Caco-2 (cell line): ENCODE measurements around the gene RGS16. TPM values are rescaled to one million over a fixed set of nuclear protein-coding genes. Genes with fewer than 3 reads are reported as not detected.

Experiments
- BruUV-seq: library from RNA; stranded (reverse); fragments of 400-500 nt; replicated peaks from 2 replicates; lab custom pipeline; 2021; lab: Mats Ljungman, UMichigan
- CTCF ChIA-PET: fragments of 300-600 bp; sonication (Branson Sonifier 250); formaldehyde crosslinking; loops from one replicate; lab custom pipeline; 2022; ENCODE audit warnings: antibody characterized with exemption; lab: Charles Lee
- POLR2A ChIA-PET: fragments of 300-600 bp; sonication (Branson Sonifier 250); formaldehyde crosslinking; loops from one replicate; lab custom pipeline; 2022; ENCODE audit warnings: antibody characterized with exemption; lab: Charles Lee
- DNase-seq, 2 experiments: peaks; one replicate each; pipeline versions ENCODE4 v3.0.0 to v3.0.0-alpha.2; 2020 to 2022
- H3K27me3 ChIP-seq: replicated peaks from 2 replicates; pipeline ENCODE4 v1.6.0; 2011; ENCODE audit warnings: low read length; ENCODE audit not compliant: control insufficient read depth, insufficient read depth
- H3K36me3 ChIP-seq: 2 replicates; pipeline ENCODE4 v1.5.1; 2011; ENCODE audit warnings: low read length; ENCODE audit not compliant: control insufficient read depth, insufficient read depth
- H3K4me1 ChIP-seq: fragments of 250-450 bp; sonication (Bioruptor Pico); 2 replicates; pipeline ENCODE4 v1.5.1; 2020; ENCODE audit warnings: mild to moderate bottlenecking
- H3K4me3 ChIP-seq: 2 replicates; pipeline ENCODE4 v1.5.1; 2011; ENCODE audit warnings: low read depth, mild to moderate bottlenecking, control low read depth, low read length
- H3K9me3 ChIP-seq: fragments of 250-450 bp; sonication (Bioruptor Pico); 2 replicates; pipeline ENCODE4 v1.5.1; 2020; ENCODE audit warnings: mild to moderate bottlenecking, moderate library complexity
- H3K27ac Mint-ChIP-seq: one replicate; pipeline ENCODE4 v1.8.0; 2022; ENCODE audit warnings: mixed read lengths; ENCODE audit not compliant: unreplicated experiment
- H3K27me3 Mint-ChIP-seq: one replicate; pipeline ENCODE4 v1.8.0; 2022; ENCODE audit warnings: mixed read lengths; ENCODE audit not compliant: insufficient read depth, unreplicated experiment
- H3K36me3 Mint-ChIP-seq: one replicate; pipeline ENCODE4 v1.8.0; 2022; ENCODE audit warnings: mild to moderate bottlenecking, mixed read lengths; ENCODE audit not compliant: insufficient read depth, unreplicated experiment
- H3K4me1 Mint-ChIP-seq: one replicate; pipeline ENCODE4 v1.8.0; 2022; ENCODE audit warnings: low read depth, mixed read lengths; ENCODE audit not compliant: unreplicated experiment
- H3K4me3 Mint-ChIP-seq: one replicate; pipeline ENCODE4 v1.8.0; 2022; ENCODE audit warnings: mild to moderate bottlenecking, moderate library complexity, mixed read lengths; ENCODE audit not compliant: unreplicated experiment
- H3K9me3 Mint-ChIP-seq: one replicate; pipeline ENCODE4 v1.8.0; 2022; ENCODE audit warnings: mixed read lengths; ENCODE audit not compliant: unreplicated experiment
- CTCF ChIP-seq, 2 experiments: fragments of 200-600 bp in 1 of 2; IDR thresholded peaks; 1 replicate in 1 of 2; 2 replicates in 1 of 2; pipeline versions ENCODE4 v1.5.1 to v1.8.0; 2011 to 2022; ENCODE audit warnings: antibody characterized with exemption in 1 of 2, control low read depth in 1 of 2, inconsistent platforms in 1 of 2, low read depth in 1 of 2, low read length in 1 of 2, mild to moderate bottlenecking in 1 of 2, moderate library complexity in 1 of 2; ENCODE audit not compliant: insufficient read depth in 1 of 2, severe bottlenecking in 1 of 2, unreplicated experiment in 1 of 2
- intact Hi-C: fragments of 100-400 bp; cut with micrococcal nuclease; formaldehyde crosslinking; loops from one replicate; pipeline ENCODE4 v1.10.0; 2022; ENCODE audit not compliant: unreplicated experiment
- total RNA-seq: library from RNA; stranded (reverse); gene quantifications from 2 replicates; pipeline ENCODE4 v1.2.3, GENCODE V29; 2022

The RGS16 gene
- total RNA-seq, 1 experiment from 2014 or later, result 1.2 TPM

DNA sequence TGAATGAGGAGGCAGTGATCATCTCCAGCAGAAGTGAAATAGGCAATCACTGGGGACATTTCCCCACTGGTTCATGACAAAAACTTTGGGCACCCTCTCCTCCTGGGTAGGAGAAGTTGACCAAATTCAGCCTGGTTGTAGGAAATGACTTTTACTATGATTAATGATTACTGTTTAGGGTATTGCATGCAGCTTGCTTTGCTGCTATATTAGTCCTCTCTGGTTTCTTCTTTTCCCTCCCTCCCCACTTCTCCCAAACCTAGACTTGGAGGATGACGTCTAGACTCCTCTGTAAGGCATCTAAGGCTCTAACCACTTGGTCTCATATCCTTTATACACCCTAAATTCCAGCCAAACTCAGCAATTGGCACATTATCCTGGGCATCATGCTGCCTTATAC is 3.4 kb upstream of the RGS16 start:
- Histone ChIP-seq H3K9me3 (no peaks in the 10 kb centered on the region), H3K27me3 (no peaks in the 10 kb centered on the region), H3K4me1 (peaks cover 5% of the 10 kb centered on the region; the same call in 1 of the 2 replicates), H3K36me3 (no peaks in the 10 kb centered on the region), H3K4me3 (no peak overlapping the region)
- H3K9me3 Mint-ChIP-seq, result no peaks in the 10 kb centered on the region
- no peak overlapping the region for H3K27ac Mint-ChIP-seq
- peaks cover 6% of the 10 kb centered on the region for H3K36me3 Mint-ChIP-seq
- DNase-seq, result no peak
- no peaks in the 10 kb centered on the region for H3K27me3 Mint-ChIP-seq
- H3K4me3 Mint-ChIP-seq, result no peak overlapping the region
- intact Hi-C loops, result no loop called here
- ChIA-PET POLR2A (no interaction called here), CTCF (no interaction called here)
- H3K4me1 Mint-ChIP-seq, result no peaks in the 10 kb centered on the region
- no TSS peak for BruUV-seq
- TF ChIP-seq CTCF (IDR thresholded peaks at IDR 0.05; ENCODE audit: insufficient read depth in 1 of 2, low read depth in 1 of 2, low read length in 1 of 2, severe bottlenecking in 1 of 2, unreplicated experiment in 1 of 2), result no peak

DNA sequence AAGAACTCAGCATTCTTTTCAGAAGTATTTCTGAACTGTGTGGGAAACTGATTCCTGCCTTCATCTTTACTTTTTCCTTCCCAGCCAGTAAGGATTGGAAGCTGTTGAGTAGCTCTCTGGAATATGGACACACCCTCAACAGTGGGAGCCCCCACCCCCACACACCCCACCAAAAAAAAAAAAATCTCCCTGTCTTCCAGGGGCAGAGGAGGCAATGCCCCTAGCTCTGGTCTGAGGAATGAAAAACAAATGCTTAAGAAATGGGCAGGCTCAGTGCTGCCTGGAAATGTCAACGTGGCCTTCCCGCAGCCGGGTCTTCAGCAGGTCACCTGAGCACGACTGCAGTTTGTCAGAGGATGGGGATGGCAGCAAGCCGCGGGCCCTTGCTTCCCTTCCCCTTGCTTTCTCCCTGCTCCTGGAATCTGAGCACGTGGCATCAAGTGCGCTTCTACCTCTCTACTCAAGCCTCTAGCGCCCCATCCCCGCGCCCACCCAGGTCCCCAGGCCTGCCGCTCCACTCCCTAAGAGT is 479 bp downstream of the RGS16 start:
- Mint-ChIP-seq H3K4me1 (no peaks in the 10 kb centered on the region), H3K9me3 (no peaks in the 10 kb centered on the region), H3K27me3 (no peaks in the 10 kb centered on the region), H3K4me3 (peak overlapping the region; percentile 73), H3K36me3 (peaks cover 6% of the 10 kb centered on the region), H3K27ac (peak overlapping the region; percentile 19)
- Histone ChIP-seq H3K36me3 (peaks cover 3% of the 10 kb centered on the region), H3K4me1 (peaks cover 5% of the 10 kb centered on the region; the same call in 1 of the 2 replicates), H3K4me3 (peak overlapping the region; percentile 65), H3K9me3 (no peaks in the 10 kb centered on the region), H3K27me3 (no peaks in the 10 kb centered on the region)
- intact Hi-C loops, result no loop called here
- no peak for DNase-seq
- ChIA-PET CTCF (interaction anchor here (0.6 to 3.1 kb wide), 4 partner anchors 8 to 258 kb away, joined by 3 to 28 read pairs (median 7); no protein-coding TSS in a partner anchor), POLR2A (interaction anchor here (1.4 kb wide), 1 partner anchor 179 kb away, joined by 3 read pairs; no protein-coding TSS in a partner anchor)
- no peak for TF ChIP-seq CTCF (IDR thresholded peaks at IDR 0.05; ENCODE audit: insufficient read depth in 1 of 2, low read depth in 1 of 2, low read length in 1 of 2, severe bottlenecking in 1 of 2, unreplicated experiment in 1 of 2)
- BruUV-seq, result TSS peak; percentile 61

DNA sequence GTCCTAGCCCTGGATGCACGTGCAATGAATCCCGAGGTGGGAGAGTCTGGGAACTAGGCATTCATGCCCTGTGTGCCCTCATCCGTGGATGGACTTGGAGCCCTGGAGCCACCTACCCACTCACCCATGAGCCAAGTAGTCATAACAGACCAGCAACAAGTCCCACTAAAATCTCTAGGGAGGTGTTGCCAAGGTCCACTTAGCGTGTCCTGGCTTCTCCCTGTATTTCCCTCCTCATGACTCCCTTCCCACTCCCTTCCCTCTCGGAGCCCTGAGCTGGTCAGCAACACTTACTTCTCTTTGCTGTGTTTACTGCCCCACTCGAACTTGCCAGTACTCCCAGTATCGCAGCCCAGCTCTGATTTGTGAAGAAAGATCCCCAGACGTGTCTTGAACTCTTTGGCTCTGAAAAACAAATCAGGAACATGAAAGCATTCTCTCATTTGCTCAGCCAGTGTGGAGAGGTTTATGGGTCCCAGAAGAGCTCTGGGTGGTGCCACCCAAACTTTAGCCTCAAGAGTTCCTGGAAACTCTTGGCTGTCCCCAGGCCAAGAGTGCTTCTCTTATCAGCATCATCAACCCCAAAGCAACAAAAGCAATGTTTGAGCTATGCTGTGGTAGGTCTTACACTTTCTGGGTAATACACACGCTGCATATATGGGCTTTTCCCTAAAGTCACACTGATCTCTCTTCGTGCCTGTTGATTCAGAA is 1.1 kb downstream of the RGS16 start:
- Mint-ChIP-seq H3K9me3 (no peaks in the 10 kb centered on the region), H3K4me1 (no peaks in the 10 kb centered on the region), H3K36me3 (peaks cover 6% of the 10 kb centered on the region), H3K4me3 (peak overlapping the region; percentile 73), H3K27ac (no peak overlapping the region), H3K27me3 (no peaks in the 10 kb centered on the region)
- Histone ChIP-seq H3K4me1 (peaks cover 5% of the 10 kb centered on the region; the same call in 1 of the 2 replicates), H3K36me3 (peaks cover 3% of the 10 kb centered on the region), H3K9me3 (no peaks in the 10 kb centered on the region), H3K4me3 (no peak overlapping the region; the same call in 1 of the 2 replicates), H3K27me3 (no peaks in the 10 kb centered on the region)
- ChIA-PET POLR2A (interaction anchor here (1.4 kb wide), 1 partner anchor 180 kb away, joined by 3 read pairs; no protein-coding TSS in a partner anchor), CTCF (interaction anchor here (1.4 to 3.1 kb wide), 2 partner anchors 180 to 184 kb away, joined by 7 to 28 read pairs; no protein-coding TSS in a partner anchor)
- no peak for TF ChIP-seq CTCF (IDR thresholded peaks at IDR 0.05; ENCODE audit: insufficient read depth in 1 of 2, low read depth in 1 of 2, low read length in 1 of 2, severe bottlenecking in 1 of 2, unreplicated experiment in 1 of 2)
- BruUV-seq, result no TSS peak
- no peak for DNase-seq
- intact Hi-C loops, result no loop called here
